Measurements from ENCODE around the gene CPEB2.
"Not testable (repeated sequence)": the region's sequence is repeated elsewhere in the genome, so short reads cannot be mapped to it uniquely, and the experiment has no call there.

Gene CPEB2

GRCh38 chr4:15086259-15086658 is 84.0 kb downstream of the CPEB2 start:
- not testable (repeated sequence) for H3K9ac ChIP-seq (ENCODE audit: low read length); H3K27me3 ChIP-seq (ENCODE audit: control insufficient read depth, insufficient read depth, low read length); H3K4me3 ChIP-seq (ENCODE audit: low read depth, low read length); H3K36me3 ChIP-seq (ENCODE audit: control insufficient read depth, insufficient read depth, low read length); H3K4me1 ChIP-seq (ENCODE audit: control insufficient read depth, insufficient read depth, low read length); H3K27ac ChIP-seq (ENCODE audit: low read depth, low read length)
- H3K9me3 ChIP-seq (ENCODE audit: control insufficient read depth, insufficient read depth, low read depth, low read length), result peaks cover 32% of the 10 kb centered on the region

GRCh38 chr4:15088394-15089035 is 86.2 kb downstream of the CPEB2 start:
- peaks cover 32% of the 10 kb centered on the region for H3K9me3 ChIP-seq (ENCODE audit: control insufficient read depth, insufficient read depth, low read depth, low read length)
- no peaks in the 10 kb centered on the region for H3K27me3 ChIP-seq (ENCODE audit: control insufficient read depth, insufficient read depth, low read length)

GRCh38 chr4:15089979-15090378 is 87.7 kb downstream of the CPEB2 start:
- Histone ChIP-seq H3K4me3 (ENCODE audit: low read depth, low read length) (no peak overlapping the region), H3K4me1 (ENCODE audit: control insufficient read depth, insufficient read depth, low read length) (no peaks in the 10 kb centered on the region), H3K9ac (ENCODE audit: low read length) (no peak overlapping the region), H3K27ac (ENCODE audit: low read depth, low read length) (no peak overlapping the region), H3K9me3 (ENCODE audit: control insufficient read depth, insufficient read depth, low read depth, low read length) (peaks cover 29% of the 10 kb centered on the region), H3K27me3 (ENCODE audit: control insufficient read depth, insufficient read depth, low read length) (no peaks in the 10 kb centered on the region), H3K36me3 (ENCODE audit: control insufficient read depth, insufficient read depth, low read length) (no peaks in the 10 kb centered on the region)

More at GRCh38 chr4:15088394-15089035, 86.2 kb downstream of the CPEB2 start:
- Histone ChIP-seq H3K27ac (ENCODE audit: low read depth, low read length) (no peak overlapping the region), H3K4me3 (ENCODE audit: low read depth, low read length) (no peak overlapping the region), H3K4me1 (ENCODE audit: control insufficient read depth, insufficient read depth, low read length) (no peaks in the 10 kb centered on the region), H3K9ac (ENCODE audit: low read length) (no peak overlapping the region), H3K36me3 (ENCODE audit: control insufficient read depth, insufficient read depth, low read length) (no peaks in the 10 kb centered on the region)

- H3K27ac ChIP-seq (ENCODE audit: low read depth, low read length), result no peak overlapping the region
- no peak overlapping the region for H3K9ac ChIP-seq (ENCODE audit: low read length)
- no peaks in the 10 kb centered on the region for H3K36me3 ChIP-seq (ENCODE audit: control insufficient read depth, insufficient read depth, low read length)
- H3K27me3 ChIP-seq (ENCODE audit: control insufficient read depth, insufficient read depth, low read length), result no peaks in the 10 kb centered on the region
- H3K9me3 ChIP-seq (ENCODE audit: control insufficient read depth, insufficient read depth, low read depth, low read length), result peaks cover 7% of the 10 kb centered on the region; the same call in 1 of the 2 replicates
- no peaks in the 10 kb centered on the region for H3K4me1 ChIP-seq (ENCODE audit: control insufficient read depth, insufficient read depth, low read length)
- no peak overlapping the region for H3K4me3 ChIP-seq (ENCODE audit: low read depth, low read length)
Measured at GRCh38 chr4:15100380-15100779, 98.1 kb downstream of the CPEB2 start.

- Histone ChIP-seq H3K4me3 (ENCODE audit: low read depth, low read length) (no peak overlapping the region), H3K27me3 (ENCODE audit: control insufficient read depth, insufficient read depth, low read length) (no peaks in the 10 kb centered on the region), H3K9ac (ENCODE audit: low read length) (no peak overlapping the region), H3K4me1 (ENCODE audit: control insufficient read depth, insufficient read depth, low read length) (no peaks in the 10 kb centered on the region), H3K9me3 (ENCODE audit: control insufficient read depth, insufficient read depth, low read depth, low read length) (peaks cover 7% of the 10 kb centered on the region; the same call in 1 of the 2 replicates), H3K27ac (ENCODE audit: low read depth, low read length) (no peak overlapping the region), H3K36me3 (ENCODE audit: control insufficient read depth, insufficient read depth, low read length) (no peaks in the 10 kb centered on the region)
Measured at GRCh38 chr4:15100994-15101695, 98.9 kb downstream of the CPEB2 start.

- no peaks in the 10 kb centered on the region for H3K36me3 ChIP-seq (ENCODE audit: control insufficient read depth, insufficient read depth, low read length)
Measured at GRCh38 chr4:15104825-15105224, 102.5 kb downstream of the CPEB2 start.

GRCh38 chr4:15106399-15106798 is 104.1 kb downstream of the CPEB2 start:
- no peaks in the 10 kb centered on the region for H3K27me3 ChIP-seq (ENCODE audit: control insufficient read depth, insufficient read depth, low read length)
- no peaks in the 10 kb centered on the region for H3K4me1 ChIP-seq (ENCODE audit: control insufficient read depth, insufficient read depth, low read length)
- no peak overlapping the region for H3K27ac ChIP-seq (ENCODE audit: low read depth, low read length)
- no peaks in the 10 kb centered on the region for H3K9me3 ChIP-seq (ENCODE audit: control insufficient read depth, insufficient read depth, low read depth, low read length)
- no peak overlapping the region for H3K4me3 ChIP-seq (ENCODE audit: low read depth, low read length)
- no peak overlapping the region for H3K9ac ChIP-seq (ENCODE audit: low read length)
- H3K36me3 ChIP-seq (ENCODE audit: control insufficient read depth, insufficient read depth, low read length), result no peaks in the 10 kb centered on the region

More at GRCh38 chr4:15104825-15105224, 102.5 kb downstream of the CPEB2 start:
- no peak overlapping the region for H3K4me3 ChIP-seq (ENCODE audit: low read depth, low read length)
- no peaks in the 10 kb centered on the region for H3K27me3 ChIP-seq (ENCODE audit: control insufficient read depth, insufficient read depth, low read length)
- no peak overlapping the region for H3K9ac ChIP-seq (ENCODE audit: low read length)
- no peak overlapping the region for H3K27ac ChIP-seq (ENCODE audit: low read depth, low read length)
- H3K9me3 ChIP-seq (ENCODE audit: control insufficient read depth, insufficient read depth, low read depth, low read length), result no peaks in the 10 kb centered on the region
- no peaks in the 10 kb centered on the region for H3K4me1 ChIP-seq (ENCODE audit: control insufficient read depth, insufficient read depth, low read length)

GRCh38 chr4:15109600-15109999 is 107.3 kb downstream of the CPEB2 start:
- H3K4me1 ChIP-seq (ENCODE audit: control insufficient read depth, insufficient read depth, low read length), result no peaks in the 10 kb centered on the region
- H3K9ac ChIP-seq (ENCODE audit: low read length), result no peak overlapping the region
- no peak overlapping the region for H3K4me3 ChIP-seq (ENCODE audit: low read depth, low read length)
- H3K9me3 ChIP-seq (ENCODE audit: control insufficient read depth, insufficient read depth, low read depth, low read length), result no peaks in the 10 kb centered on the region
- H3K27me3 ChIP-seq (ENCODE audit: control insufficient read depth, insufficient read depth, low read length), result no peaks in the 10 kb centered on the region
- no peak overlapping the region for H3K27ac ChIP-seq (ENCODE audit: low read depth, low read length)
- no peaks in the 10 kb centered on the region for H3K36me3 ChIP-seq (ENCODE audit: control insufficient read depth, insufficient read depth, low read length)

- Histone ChIP-seq H3K27ac (ENCODE audit: low read depth, low read length) (no peak overlapping the region), H3K4me1 (ENCODE audit: control insufficient read depth, insufficient read depth, low read length) (no peaks in the 10 kb centered on the region), H3K9ac (ENCODE audit: low read length) (no peak overlapping the region), H3K36me3 (ENCODE audit: control insufficient read depth, insufficient read depth, low read length) (no peaks in the 10 kb centered on the region), H3K27me3 (ENCODE audit: control insufficient read depth, insufficient read depth, low read length) (no peaks in the 10 kb centered on the region), H3K9me3 (ENCODE audit: control insufficient read depth, insufficient read depth, low read depth, low read length) (no peaks in the 10 kb centered on the region), H3K4me3 (ENCODE audit: low read depth, low read length) (no peak overlapping the region)
Measured at GRCh38 chr4:15110120-15110571, 107.9 kb downstream of the CPEB2 start.

GRCh38 chr4:15116509-15117079 is 114.3 kb downstream of the CPEB2 start:
- H3K9me3 ChIP-seq (ENCODE audit: control insufficient read depth, insufficient read depth, low read depth, low read length), result peaks cover 15% of the 10 kb centered on the region
- H3K9ac ChIP-seq (ENCODE audit: low read length), result no peak overlapping the region

GRCh38 chr4:15117270-15117946 is 115.1 kb downstream of the CPEB2 start:
- Histone ChIP-seq H3K4me3 (ENCODE audit: low read depth, low read length) (no peak overlapping the region), H3K27ac (ENCODE audit: low read depth, low read length) (no peak overlapping the region), H3K27me3 (ENCODE audit: control insufficient read depth, insufficient read depth, low read length) (no peaks in the 10 kb centered on the region)

More at GRCh38 chr4:15116509-15117079, 114.3 kb downstream of the CPEB2 start:
- no peak overlapping the region for H3K4me3 ChIP-seq (ENCODE audit: low read depth, low read length)
- H3K36me3 ChIP-seq (ENCODE audit: control insufficient read depth, insufficient read depth, low read length), result no peaks in the 10 kb centered on the region
- H3K27me3 ChIP-seq (ENCODE audit: control insufficient read depth, insufficient read depth, low read length), result no peaks in the 10 kb centered on the region
- no peaks in the 10 kb centered on the region for H3K4me1 ChIP-seq (ENCODE audit: control insufficient read depth, insufficient read depth, low read length)
- no peak overlapping the region for H3K27ac ChIP-seq (ENCODE audit: low read depth, low read length)

More at GRCh38 chr4:15117270-15117946, 115.1 kb downstream of the CPEB2 start:
- Histone ChIP-seq H3K9ac (ENCODE audit: low read length) (no peak overlapping the region), H3K36me3 (ENCODE audit: control insufficient read depth, insufficient read depth, low read length) (no peaks in the 10 kb centered on the region), H3K4me1 (ENCODE audit: control insufficient read depth, insufficient read depth, low read length) (no peaks in the 10 kb centered on the region), H3K9me3 (ENCODE audit: control insufficient read depth, insufficient read depth, low read depth, low read length) (peaks cover 16% of the 10 kb centered on the region)
